ENCODE measurements around the gene TRANK1.

TRANK1 gene

DNA sequence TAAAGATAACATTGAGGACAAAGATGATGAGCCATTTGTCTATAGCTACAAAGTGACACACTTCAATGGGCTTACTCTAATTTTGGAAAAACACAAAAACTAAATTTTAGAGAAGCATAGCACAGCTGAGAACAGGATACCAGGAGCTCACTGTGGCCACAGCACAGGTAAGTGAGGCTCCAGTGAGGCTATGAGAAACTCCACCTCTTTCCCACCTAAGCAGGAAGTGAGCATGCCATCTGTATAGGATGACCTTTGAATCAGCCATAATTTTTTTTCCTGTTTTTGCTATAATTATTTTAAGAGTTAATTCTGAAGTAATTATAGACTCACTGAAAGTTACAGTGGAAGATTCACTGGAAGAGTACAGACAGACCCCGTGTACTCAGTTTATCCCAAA lies 98.4 kb downstream of the TRANK1 start:
- DNase-seq (ENCODE audit: low read depth in 3 of 3): no peak

DNA sequence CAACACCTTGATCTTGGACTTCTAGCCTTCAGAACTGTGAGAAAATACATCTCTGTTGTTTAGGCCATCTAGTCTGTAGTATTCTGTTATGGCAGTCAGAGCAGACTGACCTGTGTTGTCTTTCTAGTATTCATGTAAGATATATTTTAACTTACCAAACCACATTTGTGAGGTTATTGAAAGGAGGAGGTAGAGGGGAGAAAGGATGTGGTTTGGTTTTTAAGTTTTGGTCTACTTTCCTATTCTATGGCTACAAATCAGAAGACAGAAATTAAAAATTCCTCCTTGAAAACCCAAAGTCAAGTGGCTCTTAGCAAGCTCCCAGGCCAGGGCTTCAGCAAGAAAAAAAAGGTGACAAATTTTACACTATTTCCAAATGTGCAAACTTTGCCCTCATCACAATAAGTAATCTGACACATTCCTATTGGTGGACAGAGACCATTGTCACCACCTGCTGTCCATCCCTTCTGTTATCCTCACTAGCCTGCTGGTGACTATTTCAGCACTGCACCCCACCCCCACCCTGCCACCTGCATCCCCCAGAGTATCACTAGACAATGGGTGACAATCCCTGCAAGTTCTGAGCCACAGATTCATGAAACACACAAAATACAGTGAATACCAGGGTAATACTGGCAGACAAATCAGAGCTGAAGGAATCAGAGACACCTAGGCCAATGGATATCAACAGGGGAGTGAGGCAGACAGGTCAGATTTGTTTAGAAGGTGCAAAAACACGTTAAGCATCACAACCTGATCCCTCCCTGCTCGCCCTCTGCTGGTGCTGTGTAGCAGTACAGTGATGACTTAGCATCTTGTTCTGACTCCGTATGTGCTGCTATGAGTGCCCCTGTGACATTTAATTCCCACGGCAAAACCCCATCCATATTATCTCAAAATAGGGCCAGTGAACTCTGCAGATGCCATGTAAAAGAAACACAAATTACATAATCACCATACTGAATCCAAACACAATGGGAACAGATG lies 101.5 kb downstream of the TRANK1 start:
- DNase-seq (ENCODE audit: low read depth in 3 of 3): peak; percentile 19 to 58 (median 53)

GRCh38 chr3:36842275-36842674 lies 102.6 kb downstream of the TRANK1 start:
- no peak for DNase-seq (ENCODE audit: low read depth in 3 of 3)

GRCh38 chr3:36840453-36840921 lies 104.4 kb downstream of the TRANK1 start:
- DNase-seq (ENCODE audit: low read depth in 3 of 3): no peak

DNA sequence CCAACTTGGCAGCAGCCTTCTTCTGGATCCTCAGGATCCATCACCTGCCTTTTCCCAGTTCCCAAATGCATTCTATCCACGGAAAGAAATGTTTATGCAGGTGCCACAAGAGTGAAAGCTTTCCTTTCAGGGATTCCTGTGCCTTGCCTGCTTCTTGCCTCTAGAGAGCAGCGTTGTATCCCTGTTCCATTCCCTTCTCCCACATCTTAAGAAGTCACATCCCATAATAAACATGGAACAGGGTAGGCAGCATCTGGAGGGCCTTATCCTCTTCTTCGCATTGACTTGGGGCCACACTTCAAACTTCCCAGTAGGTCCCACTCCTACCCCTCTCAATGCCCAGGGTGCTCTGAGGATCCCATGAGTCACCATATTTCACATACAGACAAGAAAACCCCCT lies 107.8 kb downstream of the TRANK1 start:
- DNase-seq (ENCODE audit: low read depth in 3 of 3): no peak

DNA sequence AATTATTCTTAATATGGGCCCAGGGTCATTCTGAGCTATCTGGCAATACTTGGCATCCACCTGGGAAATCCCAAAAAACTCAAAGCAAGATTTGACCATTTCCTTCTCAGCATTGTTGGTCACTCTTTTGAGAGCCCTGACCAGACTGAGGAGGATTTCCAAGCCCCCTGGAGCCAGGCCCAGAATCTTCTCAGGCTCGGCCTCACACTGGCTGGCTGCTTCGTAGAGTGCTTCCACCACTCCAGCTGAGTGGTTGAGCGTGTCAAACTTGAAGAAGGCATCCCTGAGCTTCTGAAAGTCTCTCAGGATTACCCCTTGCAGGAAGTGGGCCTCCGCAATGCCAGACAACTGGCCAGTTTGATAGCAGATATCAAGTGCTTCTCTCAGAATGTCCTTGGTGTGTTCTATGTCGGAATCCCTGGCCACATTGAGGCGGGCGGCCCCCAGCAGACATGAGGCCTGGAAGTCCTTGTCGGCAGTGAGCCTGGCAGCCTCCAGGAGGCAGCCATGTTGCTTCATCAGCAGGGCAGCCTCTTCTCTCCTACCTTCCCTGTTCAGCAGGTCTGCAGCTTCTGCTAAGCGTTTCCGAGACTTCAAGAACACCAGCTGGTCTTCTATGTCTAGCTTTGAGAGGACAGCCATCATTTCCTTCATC lies 111.6 kb downstream of the TRANK1 start:
- DNase-seq (ENCODE audit: low read depth in 3 of 3): no peak

DNA sequence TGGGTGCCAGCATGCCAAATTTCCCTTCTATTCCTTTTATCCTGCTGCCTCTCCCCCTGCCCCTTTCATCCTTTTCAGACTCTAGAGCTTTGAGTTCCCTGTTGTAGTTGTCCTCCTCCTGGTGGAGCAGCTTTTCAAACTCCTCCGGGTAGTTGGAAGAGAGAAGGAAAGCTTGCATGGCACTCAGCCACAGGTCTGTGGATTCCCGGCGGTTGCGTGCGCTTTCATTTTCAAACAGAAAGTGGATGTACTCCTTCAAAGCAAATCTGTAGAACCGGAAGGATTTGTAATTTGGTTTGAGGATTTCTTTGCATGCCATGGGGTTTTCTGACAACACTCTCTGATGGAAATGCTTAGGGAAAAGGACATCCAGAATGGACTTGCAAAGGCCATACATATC lies 112.4 kb downstream of the TRANK1 start:
- DNase-seq (ENCODE audit: low read depth in 3 of 3): no peak

- no peak for DNase-seq (ENCODE audit: low read depth in 3 of 3)
Observed at GRCh38 chr3:36827133-36827532, 117.7 kb downstream of the TRANK1 start.

- no peak for DNase-seq (ENCODE audit: low read depth in 3 of 3)
Observed at GRCh38 chr3:36826240-36826639, 118.6 kb downstream of the TRANK1 start.

GRCh38 chr3:36824443-36824842 lies 120.4 kb downstream of the TRANK1 start:
- no peak for DNase-seq (ENCODE audit: low read depth in 3 of 3)

- DNase-seq (ENCODE audit: low read depth in 3 of 3): no peak
Observed at GRCh38 chr3:36823806-36824205, 121.0 kb downstream of the TRANK1 start.

DNA sequence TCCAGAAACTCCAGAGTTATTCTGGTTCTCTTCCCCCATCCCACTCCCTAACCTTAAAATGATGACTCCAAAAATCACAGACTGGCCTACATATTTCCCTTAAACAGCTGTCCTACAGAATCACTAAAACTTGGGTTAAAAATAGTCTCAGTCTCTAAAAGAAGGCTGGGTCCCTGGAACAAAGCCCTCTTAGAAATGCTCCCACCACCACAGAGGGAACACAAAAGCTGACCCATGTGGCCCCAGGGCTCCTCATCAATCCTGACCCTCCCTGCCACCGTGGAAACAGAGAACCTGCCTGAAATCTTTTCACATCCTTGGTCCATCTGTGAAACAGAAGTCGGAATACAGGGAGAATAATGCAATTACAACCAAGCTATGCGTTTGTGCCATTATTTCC lies 124.8 kb downstream of the TRANK1 start:
- no peak for DNase-seq (ENCODE audit: low read depth in 3 of 3)

- DNase-seq (ENCODE audit: low read depth in 3 of 3): no peak
Observed at GRCh38 chr3:36817806-36818533, 126.9 kb downstream of the TRANK1 start.

- DNase-seq (ENCODE audit: low read depth in 3 of 3): no peak
Observed at GRCh38 chr3:36815375-36815774, 129.5 kb downstream of the TRANK1 start.

- no peak for DNase-seq (ENCODE audit: low read depth in 3 of 3)
Observed at GRCh38 chr3:36814776-36815175, 130.1 kb downstream of the TRANK1 start.

- no peak for DNase-seq (ENCODE audit: low read depth in 3 of 3)
Observed at GRCh38 chr3:36814066-36814717, 130.7 kb downstream of the TRANK1 start.

- no peak for DNase-seq (ENCODE audit: low read depth in 3 of 3)
Observed at GRCh38 chr3:36813305-36813704, 131.5 kb downstream of the TRANK1 start.

- no peak for DNase-seq (ENCODE audit: low read depth in 3 of 3)
Observed at GRCh38 chr3:36812240-36812639, 132.6 kb downstream of the TRANK1 start.

DNA sequence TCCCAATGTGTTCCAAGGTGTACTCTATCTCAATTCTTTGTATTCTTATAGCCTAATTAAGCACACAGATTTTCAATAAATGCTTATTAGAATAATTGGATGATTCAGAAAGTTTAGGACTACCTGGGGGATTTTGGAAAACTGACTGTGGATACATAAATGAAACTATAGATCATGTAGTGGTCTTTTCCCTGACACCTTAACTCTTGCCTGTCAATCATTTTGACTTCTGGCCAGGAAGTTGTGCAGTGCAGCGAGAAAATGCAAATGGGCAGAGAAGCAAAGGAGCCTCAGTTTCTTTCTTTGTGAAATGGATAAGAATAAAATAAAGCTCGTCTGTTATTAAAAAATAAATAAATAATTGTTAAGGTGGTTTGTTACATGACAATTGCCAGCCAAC lies 133.1 kb downstream of the TRANK1 start:
- DNase-seq (ENCODE audit: low read depth in 3 of 3): no peak

DNA sequence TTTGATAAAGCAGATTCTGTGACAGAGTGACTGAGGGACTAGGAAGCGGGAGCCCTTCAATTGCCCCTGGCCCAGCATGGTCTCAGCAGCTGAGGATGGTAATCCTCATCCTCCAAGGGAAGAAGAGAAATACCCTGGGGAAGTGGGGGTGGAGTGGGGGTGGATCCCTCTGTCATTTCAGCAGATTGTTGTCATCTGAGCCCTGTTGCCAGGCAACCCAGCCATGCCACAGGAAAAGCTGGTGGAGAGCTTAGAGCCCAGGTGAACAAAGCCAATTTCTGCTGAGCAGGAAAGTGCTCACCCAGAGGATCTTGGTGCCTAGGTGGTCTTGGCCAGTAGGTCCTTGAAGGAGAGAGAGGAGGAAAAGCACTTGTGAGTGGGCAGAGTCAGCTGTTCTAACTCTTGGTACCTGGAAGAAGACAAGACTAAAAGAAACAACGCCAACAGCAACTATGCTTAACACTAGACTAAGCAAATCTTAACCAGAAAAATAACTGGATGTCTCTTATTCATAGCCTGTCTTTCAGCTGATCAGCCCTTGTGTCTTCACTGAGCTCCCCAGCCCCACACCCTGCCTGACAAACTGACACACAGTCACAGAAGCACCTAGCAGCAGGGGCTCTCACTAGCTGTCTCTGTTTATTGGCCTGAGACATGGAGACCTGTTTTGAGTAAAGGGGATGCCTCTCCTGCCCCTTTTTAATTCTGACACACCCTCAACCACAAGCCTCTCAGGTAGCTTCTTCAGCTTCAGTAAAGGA lies 140.4 kb downstream of the TRANK1 start:
- DNase-seq (ENCODE audit: low read depth in 3 of 3): no peak
